GM21447 (cell line): Measurements from ENCODE around the gene RAB31.

Source experiments
- ATAC-seq: cut with Tn5 transposase; IDR thresholded peaks from one replicate; pipeline ENCODE4 v1.9.1; 2021; ENCODE audit not compliant: unreplicated experiment

The RAB31 gene

GRCh38 chr18:9786631-9787030 lies 78.5 kb downstream of the RAB31 start:
- no peak for ATAC-seq

- no peak for ATAC-seq
Observed at GRCh38 chr18:9787036-9787435, 78.9 kb downstream of the RAB31 start.

DNA sequence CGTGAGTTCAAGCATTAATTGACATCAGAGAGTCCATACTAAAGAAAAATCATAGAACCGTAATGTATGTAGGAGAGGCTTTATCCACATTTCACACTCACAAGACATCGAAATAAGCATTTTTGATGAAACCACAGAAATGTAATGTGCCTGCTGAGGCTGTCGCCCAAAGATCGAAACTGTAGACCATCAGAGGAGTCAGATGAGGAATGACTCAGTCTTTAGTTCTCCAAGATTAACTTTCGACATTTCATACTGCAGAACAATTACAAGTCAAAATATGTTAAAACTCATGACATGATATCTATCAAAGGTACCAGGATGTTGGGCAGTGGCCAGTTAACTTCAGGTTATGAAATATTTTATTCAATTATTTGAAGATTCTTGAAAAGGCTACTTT lies 79.6 kb downstream of the RAB31 start:
- ATAC-seq = no peak

GRCh38 chr18:9788140-9788539 lies 80.0 kb downstream of the RAB31 start:
- ATAC-seq = no peak

DNA sequence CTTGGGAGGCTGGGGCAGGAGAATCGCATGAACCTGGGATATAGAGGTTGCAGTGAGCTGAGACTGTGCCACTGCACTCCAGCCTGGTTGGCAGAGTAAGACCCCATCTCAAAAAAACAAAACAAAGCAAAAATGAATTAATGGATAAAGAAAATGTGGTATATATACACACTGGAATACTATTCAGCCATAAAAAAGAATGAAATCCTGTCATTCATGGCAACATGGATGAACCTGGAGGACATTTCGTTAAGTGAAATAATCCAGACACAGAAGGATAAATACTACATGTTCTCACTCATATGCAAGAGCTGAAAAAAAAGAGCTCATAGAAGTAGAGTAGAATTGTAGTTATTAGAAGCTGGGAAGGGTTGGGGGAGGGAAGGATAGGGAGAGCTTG lies 80.8 kb downstream of the RAB31 start:
- no peak for ATAC-seq

DNA sequence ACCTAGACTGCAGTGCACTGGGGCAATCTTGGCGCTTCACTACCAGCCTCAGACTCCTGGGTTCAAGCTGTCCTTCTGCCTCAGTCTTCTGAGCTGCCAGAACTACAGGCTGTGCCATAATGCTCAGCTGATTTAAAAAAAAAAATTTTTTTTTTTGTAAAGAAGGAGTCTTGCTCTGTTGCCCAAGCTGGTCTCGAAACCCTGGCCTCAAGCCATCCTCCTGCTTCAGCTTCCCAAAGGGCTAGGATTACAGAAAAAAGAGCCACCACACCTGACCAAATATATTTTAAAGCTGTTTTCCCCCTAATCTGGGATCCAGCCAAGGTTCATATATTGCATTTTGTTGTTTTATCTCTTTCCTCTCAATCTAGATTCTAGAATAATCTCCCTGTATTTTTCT lies 82.2 kb downstream of the RAB31 start:
- ATAC-seq = no peak

DNA sequence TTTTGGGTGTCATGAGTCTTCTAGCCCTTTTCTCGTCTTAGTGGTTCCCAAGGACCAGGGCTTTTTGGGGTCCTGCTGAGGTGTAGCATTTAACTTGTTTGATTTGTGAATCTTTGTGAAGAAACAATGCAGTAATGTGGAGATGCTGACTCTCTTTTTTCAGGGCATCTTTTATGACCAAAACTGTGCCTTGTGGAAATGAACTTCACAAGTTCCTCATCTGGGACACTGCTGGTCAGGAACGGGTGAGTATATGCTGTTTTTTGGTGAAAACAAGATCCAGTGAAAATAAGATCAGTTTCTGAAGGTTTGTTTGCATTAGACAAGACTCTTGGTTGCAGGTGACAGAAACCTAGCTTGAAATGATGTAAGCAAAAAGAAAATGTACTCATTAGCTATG lies 83.9 kb downstream of the RAB31 start:
- no peak for ATAC-seq

GRCh38 chr18:9792565-9793245 lies 84.6 kb downstream of the RAB31 start:
- ATAC-seq = no peak

GRCh38 chr18:9796011-9796410 lies 87.9 kb downstream of the RAB31 start:
- no peak for ATAC-seq

DNA sequence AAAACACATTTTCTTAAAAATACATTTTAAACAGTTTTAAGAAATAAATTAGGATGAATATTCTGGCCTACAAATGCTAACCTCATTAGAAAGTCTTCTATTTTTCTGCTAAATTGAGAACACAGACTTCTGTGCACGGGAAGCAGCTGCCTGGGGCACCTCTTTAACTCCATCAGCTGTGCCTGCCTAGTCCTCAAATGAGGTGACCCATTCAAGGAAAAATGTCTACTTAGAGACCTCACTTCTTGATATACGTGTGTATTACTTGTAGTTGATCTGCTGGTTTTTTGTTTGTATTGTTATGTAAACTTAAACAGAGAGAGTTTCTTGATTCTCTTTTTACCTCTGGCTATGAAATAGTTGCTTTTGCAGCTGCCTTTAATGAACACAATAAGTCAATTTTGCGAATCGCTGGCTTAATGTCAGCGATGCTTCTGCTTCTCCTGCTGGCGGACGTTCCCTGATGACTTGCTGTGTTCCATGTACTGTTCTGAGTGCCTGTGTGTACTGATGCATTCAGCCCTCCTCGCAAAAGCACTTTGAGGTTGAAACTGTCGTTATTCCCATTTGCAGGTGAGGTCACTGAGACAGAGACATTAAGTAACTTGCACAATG lies 88.9 kb downstream of the RAB31 start:
- ATAC-seq = no peak

GRCh38 chr18:9802175-9803062 lies 94.3 kb downstream of the RAB31 start:
- ATAC-seq = no peak

GRCh38 chr18:9803063-9803697 lies 95.1 kb downstream of the RAB31 start:
- ATAC-seq = no peak

DNA sequence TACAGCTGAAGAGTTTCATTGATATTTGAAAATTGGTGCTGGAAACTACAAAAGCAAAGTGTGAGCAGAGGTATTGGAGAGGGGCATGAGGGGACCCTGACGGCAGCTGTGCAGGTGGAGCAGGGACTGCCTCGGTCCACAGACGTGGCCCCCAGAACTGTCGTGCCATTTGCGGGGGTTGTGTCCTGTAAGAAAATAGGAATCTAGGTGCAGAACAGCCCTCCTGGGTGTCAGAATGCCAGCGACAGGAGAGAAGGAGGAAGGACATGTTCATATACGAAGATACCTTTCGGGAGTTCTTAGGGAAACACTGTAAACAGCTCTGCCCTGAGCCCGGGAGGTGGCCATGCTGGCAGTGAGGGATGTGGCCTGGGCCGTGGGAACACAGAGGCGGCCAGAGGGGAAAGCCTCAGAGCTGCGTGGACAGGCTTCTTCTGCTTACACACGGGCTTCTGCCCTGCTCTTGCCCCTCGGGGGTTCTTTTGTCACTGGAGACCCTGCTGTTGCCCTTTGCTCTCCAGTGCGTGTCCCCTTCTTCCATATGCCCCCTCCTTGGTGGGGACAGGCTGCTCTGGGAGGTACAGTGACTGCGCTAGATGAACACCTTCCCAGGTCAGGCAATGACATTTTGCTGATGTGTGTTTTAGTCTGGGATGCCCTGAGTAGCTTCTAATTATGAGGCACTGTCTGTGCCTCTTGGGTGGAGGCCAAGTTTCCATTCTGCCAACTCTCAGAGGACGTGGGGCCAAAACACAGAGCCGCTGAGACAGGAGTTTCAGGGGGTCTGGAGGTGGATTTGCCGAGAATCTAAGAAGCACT lies 95.8 kb downstream of the RAB31 start:
- ATAC-seq = no peak

GRCh38 chr18:9804517-9805104 lies 96.5 kb downstream of the RAB31 start:
- ATAC-seq = no peak

DNA sequence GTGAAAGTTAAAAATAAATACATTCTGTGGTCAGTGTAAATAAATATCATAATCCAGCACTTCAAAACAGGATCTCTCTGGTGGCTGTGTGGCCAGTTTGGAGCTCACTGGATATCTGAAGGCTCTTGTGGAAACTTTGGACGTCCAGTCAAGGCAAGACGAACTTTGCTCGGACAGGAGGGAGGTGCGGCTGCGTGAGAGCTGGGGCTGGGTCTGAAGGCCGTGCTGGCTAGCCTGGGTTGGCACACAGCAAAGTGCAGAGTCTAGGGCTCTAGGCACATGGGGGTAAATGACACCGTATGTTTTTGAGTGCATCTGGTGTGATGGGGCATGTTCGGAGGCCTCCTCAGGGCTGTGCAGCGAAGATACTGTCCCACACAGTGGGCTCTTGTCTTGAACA lies 98.8 kb downstream of the RAB31 start:
- no peak for ATAC-seq

DNA sequence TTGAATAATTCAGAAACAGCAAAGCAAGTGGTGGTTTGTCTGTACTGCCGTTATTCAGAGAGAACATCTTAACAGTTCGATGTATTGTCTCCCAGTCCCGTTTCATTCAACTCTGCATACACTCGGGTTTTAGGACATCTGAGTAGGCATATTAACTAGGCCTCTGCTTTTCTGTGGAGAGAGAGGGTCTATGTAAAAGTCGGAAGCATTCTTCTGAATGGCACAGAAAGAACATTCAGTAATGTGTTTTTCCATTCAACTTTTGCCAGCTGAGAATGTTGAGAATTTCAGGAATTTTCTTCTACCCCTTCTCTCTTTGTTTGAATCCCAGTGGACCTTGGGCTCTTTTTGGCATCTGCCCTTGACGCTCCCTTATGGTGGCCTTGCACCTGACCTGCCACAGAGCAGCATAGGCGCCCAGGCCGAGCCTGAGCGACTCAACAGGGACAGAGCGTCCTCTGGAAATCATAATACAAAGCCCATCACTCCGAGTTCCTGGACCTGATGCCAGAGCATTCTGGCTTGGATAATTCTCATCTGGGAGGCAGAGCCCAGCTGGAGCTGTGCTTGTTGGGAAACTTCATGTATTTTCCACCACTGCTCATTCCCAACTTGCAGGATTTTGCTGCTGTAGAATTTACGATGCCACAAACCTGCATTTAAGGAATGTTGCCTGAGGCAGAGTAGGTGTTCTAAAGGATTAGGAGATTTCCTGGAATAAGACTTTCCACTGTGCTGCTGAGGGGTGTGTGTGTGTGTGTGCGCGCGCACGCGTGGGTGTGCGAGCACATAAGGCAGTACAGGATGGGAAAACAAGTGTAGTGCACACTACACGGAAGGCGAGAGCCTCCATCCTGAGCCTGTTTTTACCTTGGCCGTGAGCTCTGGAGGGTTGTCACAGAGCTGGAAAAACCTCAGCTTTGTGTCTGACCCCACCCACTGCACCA lies 100.5 kb downstream of the RAB31 start:
- ATAC-seq = no peak

GRCh38 chr18:9809697-9810096 lies 101.6 kb downstream of the RAB31 start:
- ATAC-seq = no peak

GRCh38 chr18:9810299-9810698 lies 102.2 kb downstream of the RAB31 start:
- no peak for ATAC-seq

DNA sequence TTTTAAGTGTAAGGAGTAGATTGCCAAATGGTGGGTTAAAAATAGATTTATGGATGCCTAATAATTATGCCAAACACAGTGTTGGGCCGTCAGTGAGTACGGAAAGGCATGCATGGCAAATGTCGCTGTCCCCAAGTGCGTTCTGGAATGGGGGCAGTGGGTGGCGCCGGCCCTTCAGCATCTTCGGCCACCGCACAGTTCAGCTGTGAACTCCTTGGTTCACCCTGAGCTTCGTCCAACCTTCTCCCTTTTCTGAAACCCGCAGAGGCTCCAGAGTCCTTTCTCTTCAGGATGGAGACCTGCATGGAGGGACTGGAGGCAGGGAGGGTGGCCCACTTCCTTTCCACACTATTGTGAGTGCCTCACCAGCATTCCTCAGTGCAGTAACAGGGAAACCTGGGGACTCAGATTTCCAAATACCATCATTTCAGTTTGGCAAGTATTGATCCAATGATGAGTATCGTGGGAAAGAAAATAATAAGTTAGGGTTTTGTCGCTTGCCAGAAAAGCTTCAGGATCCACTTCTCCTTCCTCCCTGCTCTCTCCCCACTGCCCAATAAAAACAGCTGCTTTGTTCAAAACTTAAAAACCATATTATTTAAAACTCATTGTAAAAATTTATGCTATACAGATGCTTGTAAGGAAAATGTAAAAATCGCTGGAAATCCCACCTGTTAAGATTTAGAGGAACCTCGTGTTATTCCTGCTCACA lies 103.0 kb downstream of the RAB31 start:
- ATAC-seq = no peak
